GM23248 (cell line): ENCODE results near the gene NSUN4.

Source experiments
- EZH2 ChIP-seq: fragments of 200-600 bp; sonication (generic); IDR thresholded peaks from 2 replicates; pipeline ENCODE4 v1.6.1; 2018; ENCODE audit warnings: antibody characterized with exemption, mild to moderate bottlenecking; ENCODE audit not compliant: insufficient read depth, poor library complexity, severe bottlenecking
- EZH2phosphoT487 ChIP-seq: fragments of 200-600 bp; sonication (generic); IDR thresholded peaks from 2 replicates; pipeline ENCODE4 v1.6.1; 2018; ENCODE audit warnings: antibody characterized with exemption, moderate library complexity, mild to moderate bottlenecking, low read depth; ENCODE audit not compliant: insufficient read depth

DNA sequence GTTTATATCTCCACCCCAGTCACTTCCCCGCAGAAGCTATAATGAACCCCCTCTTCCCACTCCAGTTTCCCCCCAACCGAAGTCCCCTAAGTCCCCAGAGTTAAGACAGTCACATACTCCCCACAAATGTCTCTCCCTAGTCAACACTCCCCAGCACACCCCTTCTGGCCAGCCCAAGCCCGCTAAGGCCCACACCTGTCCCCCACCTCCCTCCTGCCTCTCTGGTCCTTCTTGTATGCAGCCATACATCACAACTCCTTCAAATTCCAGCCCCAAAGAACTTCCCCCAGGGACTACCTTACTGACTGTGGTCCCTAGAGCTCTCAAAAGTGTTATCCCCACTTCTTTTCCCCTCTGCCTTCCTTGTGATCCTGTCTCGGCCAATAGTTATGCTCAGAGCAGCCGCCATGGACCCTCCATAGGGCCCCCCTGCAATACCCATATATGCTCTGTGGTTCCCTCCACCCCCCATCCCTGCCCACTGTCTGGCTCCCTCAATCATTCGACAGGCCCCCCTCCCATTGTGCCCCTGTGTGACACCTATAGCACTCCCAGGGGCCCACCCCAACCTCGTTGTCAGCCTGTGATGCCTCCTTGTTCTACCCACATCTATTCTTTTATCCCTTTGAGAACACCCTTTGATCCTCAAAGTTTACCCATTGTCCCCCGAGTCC is 2.2 kb downstream of the NSUN4 start:
- TF ChIP-seq EZH2 (no peak), EZH2phosphoT487 (no peak)
